IPS DF 4.7 (cell line): ENCODE results near the gene CATSPERB.
"Not testable (repeated sequence)": the region's sequence is repeated elsewhere in the genome, so short reads cannot be mapped to it uniquely, and the experiment has no call there.

ENCODE experiments used
- DNase-seq: peaks from one replicate; pipeline ENCODE4 v3.0.0-alpha.2; 2013; ENCODE audit warnings: low spot score; ENCODE audit errors: extremely low read depth

Gene CATSPERB, protein sequence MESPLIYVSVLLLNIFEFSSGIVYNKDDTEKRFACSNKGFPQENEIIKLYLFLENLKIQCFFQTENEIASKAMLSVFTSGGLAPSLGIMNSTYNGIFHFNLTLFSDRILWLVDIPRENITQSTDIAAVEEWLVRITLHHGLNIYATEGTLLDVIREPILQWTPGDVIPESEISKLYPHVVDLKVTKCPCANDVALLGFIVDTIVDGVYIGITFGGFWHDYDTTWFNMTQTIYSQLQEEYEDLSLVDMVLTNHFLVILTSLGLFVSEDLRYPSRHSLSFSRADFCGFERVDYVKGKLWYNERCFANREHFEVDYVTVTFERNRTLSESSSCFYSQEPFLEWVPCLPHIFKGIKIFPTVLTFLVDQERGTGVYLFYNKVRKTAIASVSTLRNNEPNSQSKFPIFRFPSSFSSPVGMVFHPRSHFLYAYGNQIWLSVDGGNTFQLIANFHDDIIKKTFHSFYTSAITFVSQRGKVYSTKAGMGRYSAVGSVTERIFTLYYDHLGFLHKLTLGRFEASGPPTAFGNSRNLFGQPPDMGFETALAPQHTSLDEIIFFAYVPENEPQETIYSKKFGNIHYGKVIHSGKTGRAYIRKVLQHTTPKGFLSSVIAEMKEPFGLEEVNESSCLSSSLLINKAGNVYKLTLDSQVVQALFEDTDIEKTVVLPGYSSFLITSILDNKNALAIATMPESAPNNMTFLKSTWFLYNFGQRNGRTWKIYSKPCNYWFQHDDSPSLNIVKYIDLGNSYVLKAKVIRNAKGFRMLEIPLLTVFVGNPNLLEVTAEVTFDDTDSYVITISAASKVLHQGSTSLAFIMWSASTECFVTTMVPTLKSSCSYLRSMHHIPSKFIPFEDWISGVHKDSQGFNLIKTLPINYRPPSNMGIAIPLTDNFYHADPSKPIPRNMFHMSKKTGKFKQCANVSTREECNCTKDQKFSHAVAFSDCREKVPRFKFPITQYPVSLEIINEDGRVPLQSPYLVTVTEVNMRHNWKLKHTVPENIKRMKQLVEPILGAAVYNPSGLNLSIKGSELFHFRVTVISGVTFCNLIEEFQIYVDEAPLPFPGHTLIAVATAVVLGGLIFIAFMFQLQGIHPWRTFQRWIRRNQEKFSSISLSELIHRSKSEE

GRCh38 chr14:91731986-91732385 is at the start of gene CATSPERB:
Gene CATSPERB, minus strand, starts transcription at chr14:91732086. Its CDS starts 2,607 bp downstream, at chr14:91729479.
- no peak for DNase-seq

DNA sequence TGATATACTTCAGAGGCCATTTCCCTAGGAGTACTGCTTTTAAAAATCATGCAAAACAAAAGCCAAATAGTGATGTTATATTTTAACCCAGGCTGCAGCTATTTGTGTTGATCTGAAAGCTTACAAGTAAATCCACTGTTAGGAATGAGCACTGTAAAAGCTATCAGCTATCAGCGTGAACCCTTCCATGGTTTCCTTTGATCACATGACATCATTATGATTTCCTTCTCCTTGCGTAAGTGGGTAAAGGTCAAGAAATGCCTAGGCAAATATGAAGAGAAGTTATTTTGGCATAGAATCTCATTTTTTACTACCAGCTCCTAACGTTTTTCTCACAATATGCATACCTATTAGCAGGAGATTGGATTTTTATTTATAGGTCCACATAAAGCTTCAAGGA is 48.6 kb upstream of the CATSPERB start:
- no peak for DNase-seq

- DNase-seq, result no peak
Measured at GRCh38 chr14:91778217-91778616, 46.3 kb upstream of the CATSPERB start.

DNA sequence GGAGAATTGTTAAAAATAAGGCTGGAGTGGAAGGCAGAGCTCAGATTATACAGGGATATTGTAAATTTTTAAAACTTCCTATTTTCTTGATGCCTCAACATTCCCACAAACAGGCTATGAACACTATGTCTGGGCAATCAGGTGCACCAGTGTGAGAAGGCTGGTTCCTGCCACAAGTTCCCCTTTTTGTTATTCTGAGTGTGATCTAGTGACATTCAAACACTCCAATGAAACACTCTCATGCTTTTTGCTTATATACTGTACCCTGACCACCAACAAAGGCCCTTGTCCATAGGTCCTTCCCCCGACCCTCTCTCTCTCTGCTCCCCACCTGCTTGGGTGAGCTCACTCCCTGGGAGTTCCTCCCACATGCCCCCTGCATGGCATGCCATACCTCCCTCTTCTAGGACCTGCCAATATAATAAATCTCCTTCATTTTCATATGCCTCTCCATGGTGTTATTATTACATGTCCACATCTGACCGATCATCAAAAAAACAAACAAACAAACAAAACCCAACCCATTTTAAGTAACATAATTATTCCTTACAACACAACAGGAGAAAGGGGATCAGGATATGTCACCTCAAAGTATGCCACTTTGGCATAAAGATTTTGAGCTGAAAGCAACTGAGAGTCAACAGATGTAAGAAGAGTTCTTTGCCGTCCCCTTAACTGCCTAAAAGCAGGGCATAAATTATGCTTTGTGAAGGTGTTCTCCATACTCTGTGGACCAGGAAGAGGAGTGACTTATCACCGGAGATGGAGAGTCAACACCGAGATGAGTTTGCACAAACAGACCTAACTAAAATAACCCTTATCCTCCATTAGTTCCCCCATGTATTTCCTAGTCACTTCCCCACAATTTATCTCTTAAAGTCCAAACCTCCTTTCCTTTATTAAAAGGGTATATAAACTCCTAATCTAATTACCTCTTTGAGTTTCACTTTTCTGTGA is 42.5 kb upstream of the CATSPERB start:
- DNase-seq, result no peak

GRCh38 chr14:91770185-91770584 is 38.3 kb upstream of the CATSPERB start:
- no peak for DNase-seq

- DNase-seq, result no peak
Measured at GRCh38 chr14:91755570-91756295, 23.8 kb upstream of the CATSPERB start.

GRCh38 chr14:91754819-91755218 is 22.9 kb upstream of the CATSPERB start:
- DNase-seq, result no peak

DNA sequence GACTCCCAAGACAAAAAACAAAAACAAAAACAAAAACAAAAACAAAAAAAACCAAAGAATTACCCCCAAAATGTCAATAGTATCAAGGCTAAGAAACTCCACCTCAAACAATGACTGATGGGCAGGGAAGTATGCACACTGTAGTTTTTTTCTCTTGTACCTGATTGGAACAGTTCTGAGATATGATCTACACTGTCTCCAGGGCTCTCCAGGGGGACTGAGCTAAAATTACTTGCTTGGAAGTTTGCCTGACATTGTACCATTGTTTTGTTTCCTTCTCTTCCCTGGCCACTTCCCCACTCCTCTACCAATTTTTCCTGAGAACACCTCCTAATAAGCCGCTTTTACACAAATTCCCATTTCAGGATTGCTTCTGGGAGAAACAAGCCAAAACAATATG is 22.3 kb upstream of the CATSPERB start:
- no peak for DNase-seq

DNA sequence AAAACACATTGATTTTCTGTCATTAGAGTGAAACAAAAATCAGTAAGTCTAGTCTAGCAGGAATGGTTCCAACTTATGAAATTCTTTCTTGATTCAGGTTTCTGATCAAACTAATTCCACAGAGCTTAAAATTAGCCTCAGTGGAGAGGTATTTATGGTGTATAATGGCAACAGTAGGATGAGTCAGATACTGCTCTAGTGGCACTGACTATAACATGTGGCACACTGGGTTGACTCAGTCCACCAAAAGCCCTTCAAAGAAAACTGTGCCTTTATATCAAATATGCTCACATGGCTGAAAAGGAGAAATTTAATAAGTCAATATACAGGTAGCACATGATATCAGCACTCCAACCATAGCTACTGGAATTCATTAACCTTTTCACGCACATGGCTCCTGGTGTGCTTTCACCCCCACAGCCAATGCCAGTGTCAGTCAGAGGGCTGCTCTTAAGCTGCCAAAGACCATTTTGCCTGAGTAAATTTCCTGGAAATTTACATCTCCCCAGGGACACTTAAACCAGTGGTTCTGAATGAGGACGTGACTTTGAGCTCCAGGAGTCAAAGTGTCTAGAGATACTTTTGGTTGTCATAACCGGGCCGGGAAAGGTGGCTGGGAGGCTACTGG is 21.7 kb upstream of the CATSPERB start:
- DNase-seq, result no peak

DNA sequence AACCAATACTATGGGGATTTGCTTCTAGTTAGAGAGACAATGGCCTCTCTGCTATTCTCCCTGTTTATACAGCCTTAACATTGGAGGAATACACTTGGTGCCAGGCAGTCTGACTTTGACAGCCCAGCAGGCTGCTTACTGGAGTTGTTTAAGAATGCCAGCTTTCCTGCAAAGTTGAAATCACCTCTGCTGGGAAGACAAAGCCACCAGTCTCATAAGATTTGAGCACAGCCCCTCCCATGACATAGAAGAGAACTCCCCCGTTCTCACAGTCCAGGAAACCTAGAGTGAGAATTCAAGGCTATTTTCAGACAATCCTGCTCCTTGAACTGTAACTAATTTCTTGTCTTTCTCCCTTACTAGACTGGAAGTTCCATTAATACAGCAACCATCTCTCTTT is 21.1 kb upstream of the CATSPERB start:
- DNase-seq, result no peak

GRCh38 chr14:91751719-91752118 is 19.8 kb upstream of the CATSPERB start:
- no peak for DNase-seq

DNA sequence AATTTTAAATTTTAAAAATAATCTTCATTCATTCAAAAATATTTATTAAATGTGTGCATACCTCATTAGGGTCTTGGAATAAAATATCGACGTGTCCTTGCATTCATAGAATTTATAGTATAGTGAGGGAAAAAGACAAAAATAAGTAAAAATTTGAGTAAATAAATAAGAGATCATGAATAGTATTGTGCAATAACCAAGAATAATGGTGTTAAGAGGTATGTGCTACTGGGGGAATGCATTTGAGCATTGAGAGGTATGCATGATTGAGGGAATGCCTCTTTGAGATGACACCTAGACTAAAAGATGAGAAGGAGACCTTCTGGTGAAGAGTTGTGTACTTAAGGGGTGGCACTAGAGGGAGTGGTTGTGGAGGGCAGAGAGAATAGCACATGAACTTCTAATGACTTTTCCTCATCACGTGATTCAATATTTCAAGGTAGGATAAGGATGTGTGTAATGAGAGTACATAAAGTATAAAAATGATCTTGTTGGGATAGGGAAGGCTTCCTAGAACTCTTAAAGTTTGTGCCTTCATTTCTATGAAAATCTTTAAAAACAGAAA is 18.8 kb upstream of the CATSPERB start:
- no peak for DNase-seq

DNA sequence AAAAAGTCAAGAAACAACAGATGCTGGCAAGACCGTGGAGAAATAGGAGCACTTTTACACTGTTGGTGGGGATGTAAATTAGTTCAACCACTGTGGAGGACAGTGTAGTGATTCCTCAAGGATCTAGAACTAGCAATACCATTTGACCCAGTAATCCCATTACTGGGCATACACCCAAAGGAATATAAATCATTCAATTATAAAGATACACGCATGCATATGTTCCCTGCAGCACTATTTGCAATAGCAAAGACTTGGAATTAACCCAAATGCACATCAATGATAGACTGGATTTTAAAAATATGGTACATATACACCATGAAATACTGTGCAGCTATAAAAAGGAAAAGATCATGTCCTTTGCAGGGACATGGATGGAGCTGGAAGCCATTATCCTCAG is 18.0 kb upstream of the CATSPERB start:
- no peak for DNase-seq

GRCh38 chr14:91748049-91748448 is 16.2 kb upstream of the CATSPERB start:
- no peak for DNase-seq

DNA sequence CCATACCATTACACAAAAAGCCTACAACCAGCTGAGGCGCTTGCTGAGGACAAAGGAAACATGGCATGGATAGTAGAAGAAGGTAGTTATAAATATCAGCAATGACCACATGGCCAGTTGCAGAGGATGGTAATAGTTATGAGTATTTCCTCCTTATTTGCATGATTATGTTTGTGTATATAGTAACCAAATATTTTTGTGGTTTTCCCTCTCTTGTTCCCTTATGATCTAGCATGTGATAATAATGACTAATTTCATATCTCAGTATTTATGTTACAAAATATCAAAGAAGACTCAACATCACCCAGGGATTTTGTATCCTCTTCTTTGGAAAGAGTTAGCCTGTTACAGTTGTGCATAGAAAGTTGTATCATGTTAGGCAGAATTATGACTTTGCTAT is 13.5 kb upstream of the CATSPERB start:
- no peak for DNase-seq

- DNase-seq, result no peak
Measured at GRCh38 chr14:91744068-91744480, 12.2 kb upstream of the CATSPERB start.

GRCh38 chr14:91743305-91743653 is 11.4 kb upstream of the CATSPERB start:
- no peak for DNase-seq

DNA sequence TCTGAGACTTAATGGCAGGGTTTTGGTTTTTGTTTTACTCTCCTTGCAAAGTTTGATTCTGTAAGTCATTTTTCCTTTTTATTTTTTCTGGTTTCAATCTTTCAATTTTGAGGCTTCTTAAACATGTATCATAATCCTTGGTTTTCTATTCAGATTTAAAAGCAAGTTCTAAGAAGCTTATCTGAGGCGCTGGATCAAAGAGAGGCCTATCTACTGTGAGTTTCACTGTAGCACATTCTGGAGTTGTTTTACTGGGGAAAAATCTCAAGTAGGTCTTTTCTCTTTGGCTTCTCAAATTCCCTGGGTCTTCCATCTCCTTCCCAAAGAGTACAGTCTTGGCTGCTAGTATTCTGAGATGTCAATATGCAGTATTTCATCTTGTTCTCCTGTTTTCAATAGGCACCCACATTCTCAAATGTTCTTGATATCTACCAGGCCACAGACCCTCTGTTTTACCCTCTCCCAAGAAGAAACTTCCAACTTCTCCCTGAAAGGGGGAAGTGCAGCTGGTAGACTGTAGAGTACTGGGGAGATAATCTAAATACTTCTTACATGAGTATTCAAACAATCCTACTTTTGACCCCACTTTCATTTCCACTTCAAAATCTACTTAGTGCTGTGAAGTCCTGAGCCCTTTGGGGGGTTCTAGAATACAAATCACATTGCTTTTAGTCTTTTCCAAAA is 10.9 kb upstream of the CATSPERB start:
- DNase-seq, result no peak

DNA sequence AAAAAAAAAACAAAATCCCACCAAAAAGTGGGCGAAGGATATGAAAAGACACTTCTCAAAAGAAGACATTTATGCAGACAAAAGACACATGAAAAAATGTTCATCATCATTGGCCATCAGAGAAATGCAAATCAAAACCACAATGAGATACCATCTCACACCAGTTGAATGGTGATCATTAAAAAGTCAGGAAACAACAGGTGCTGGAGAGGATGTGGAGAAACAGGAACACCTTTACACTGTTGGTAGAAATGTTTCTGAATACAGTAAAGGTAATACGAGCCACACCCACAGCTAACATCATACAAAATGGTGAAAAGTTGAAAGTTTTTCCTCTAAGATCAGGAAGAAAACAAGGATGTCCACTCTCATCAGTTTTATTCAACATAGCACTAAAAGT is 8.0 kb upstream of the CATSPERB start:
- DNase-seq, result not testable (repeated sequence)
